ENCODE results near the gene C7orf33.
"Not testable (repeated sequence)": the region's sequence is repeated elsewhere in the genome, so short reads cannot be mapped to it uniquely, and the experiment has no call there.

The C7orf33 gene, protein sequence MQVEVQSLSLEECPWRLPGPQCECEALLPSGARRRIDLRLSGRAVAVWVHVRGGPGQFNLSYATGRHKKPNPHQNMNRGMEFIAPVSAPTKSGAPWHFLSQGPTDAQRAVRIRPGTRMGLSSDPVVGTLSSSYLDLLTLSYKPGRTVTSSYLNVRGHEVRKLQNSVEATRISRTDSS

GRCh38 chr7:148590471-148590870 lies at the start of gene C7orf33:
C7orf33 (plus strand) TSS chr7:148590766; CDS start chr7:148590926, 160 bp downstream.
- DNase-seq (ENCODE audit: low spot score) = no peak

GRCh38 chr7:148541891-148542504 lies 48.6 kb upstream of the C7orf33 start:
- DNase-seq (ENCODE audit: low spot score) = no peak

- DNase-seq (ENCODE audit: low spot score) = no peak
These were observed 47.3 kb upstream of the C7orf33 start for GRCh38 chr7:148543302-148543701.

DNA sequence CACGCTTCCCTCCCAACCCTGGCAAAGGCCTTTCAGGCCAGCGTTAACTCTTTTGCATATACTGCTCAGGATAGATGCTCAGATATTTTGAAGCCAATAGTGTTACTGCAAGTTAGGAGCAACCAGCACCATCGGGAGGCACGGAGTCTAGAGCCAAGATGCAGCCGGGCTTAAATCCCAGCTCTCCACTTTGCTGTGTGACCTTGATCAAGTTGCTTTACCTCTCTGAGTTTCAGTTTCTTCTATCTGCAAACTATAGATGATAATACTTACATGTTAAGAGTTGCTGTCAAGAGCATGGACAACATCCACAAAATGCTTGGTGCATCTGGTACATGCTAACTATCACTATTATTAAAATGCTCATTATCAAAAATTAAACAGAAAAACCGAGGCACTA lies 45.4 kb upstream of the C7orf33 start:
- DNase-seq (ENCODE audit: low spot score) = no peak

DNA sequence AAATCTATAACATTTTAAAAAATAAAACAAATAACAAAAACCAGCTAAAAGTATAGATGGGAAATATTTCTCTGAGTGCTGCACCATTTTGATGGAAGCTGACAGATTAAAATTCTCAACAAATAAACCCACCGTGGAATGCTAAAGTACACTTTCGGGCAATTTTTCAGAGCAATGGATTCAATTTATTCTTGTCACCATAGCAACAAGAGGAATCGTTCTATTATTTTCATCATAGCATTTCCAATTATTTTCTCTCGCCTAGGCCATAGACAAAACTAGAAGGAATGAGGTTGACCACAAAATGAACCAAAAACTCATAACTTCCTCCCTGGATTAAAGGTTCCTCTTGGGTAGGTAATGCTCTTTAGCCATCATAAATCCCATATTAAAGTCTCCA lies 44.6 kb upstream of the C7orf33 start:
- no peak for DNase-seq (ENCODE audit: low spot score)

DNA sequence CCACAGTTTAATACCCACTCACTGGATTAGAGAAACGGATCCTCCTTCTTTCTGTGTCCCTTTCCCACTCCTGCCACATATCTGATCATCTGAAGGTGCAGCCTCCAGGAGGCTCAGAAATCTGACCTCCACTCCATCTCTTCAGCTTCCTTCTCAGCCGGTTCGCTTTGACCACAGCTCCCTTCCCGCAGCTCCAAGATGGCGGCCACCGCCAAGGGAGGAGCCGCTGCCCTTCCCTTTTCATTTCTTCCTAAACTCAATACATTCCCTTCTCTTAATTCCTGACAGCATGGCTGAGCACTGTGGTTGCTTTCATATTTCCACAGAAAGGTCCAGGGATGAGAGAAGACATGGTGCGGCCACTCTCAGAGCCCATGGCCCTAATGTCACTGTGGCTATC lies 43.7 kb upstream of the C7orf33 start:
- no peak for DNase-seq (ENCODE audit: low spot score)

DNA sequence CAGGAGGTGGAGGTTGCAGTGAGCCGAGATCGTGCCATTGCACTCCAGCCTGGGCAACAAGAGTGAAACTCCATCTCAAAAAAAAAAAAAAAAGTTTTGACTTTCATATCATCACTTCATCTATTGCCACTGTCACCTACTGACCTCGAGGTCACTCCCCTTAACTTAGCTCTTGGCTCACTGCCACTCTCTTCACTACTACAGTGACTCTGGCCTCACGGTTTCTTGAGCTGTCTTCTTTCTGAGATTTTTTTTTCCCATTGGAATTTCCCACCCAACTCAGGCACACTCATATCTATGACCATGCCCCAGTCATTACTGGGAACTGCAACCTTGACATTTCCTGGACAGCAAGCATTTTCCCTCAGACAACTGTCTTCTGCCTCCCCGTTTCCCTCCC lies 42.6 kb upstream of the C7orf33 start:
- DNase-seq (ENCODE audit: low spot score) = no peak

GRCh38 chr7:148553979-148554378 lies 36.6 kb upstream of the C7orf33 start:
- DNase-seq (ENCODE audit: low spot score) = no peak

GRCh38 chr7:148556892-148557291 lies 33.7 kb upstream of the C7orf33 start:
- DNase-seq (ENCODE audit: low spot score) = no peak

DNA sequence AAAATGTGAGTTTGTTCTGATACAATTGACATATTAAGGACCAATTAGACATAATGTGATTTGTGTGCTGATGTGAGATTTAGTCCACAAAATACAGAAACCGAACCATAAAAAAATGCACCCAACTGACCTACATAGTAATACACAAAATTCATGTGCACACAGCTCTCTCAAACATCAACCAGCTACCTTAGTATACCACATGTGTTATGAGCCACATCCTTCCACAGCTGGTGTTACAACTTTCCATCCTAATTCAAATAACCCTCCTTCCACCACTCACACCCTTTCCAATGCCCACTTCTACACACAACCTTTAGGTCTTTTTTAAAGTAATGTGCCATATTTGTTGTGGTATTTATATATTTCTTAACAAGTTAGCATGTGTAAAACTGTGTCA lies 31.7 kb upstream of the C7orf33 start:
- no peak for DNase-seq (ENCODE audit: low spot score)

DNA sequence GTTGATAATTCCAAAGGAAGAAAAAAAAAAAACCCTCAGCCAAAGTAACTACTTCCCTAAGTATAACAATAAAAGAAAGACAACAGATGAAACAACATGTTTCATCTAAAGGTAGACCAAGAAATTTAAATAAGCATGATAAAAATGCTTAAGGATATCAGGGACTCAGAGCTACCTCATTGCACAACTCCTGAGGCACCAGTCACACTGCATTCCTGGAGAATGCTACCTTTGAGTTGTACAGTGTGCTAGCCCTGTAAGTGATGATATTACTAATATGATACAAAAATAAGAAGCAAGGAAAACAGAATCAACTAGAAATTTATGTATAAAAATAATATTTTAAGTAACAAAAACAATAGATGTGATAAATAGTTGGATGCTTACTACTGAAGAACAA lies 29.5 kb upstream of the C7orf33 start:
- no peak for DNase-seq (ENCODE audit: low spot score)

GRCh38 chr7:148563583-148564274 lies 26.8 kb upstream of the C7orf33 start:
- DNase-seq (ENCODE audit: low spot score) = no peak

DNA sequence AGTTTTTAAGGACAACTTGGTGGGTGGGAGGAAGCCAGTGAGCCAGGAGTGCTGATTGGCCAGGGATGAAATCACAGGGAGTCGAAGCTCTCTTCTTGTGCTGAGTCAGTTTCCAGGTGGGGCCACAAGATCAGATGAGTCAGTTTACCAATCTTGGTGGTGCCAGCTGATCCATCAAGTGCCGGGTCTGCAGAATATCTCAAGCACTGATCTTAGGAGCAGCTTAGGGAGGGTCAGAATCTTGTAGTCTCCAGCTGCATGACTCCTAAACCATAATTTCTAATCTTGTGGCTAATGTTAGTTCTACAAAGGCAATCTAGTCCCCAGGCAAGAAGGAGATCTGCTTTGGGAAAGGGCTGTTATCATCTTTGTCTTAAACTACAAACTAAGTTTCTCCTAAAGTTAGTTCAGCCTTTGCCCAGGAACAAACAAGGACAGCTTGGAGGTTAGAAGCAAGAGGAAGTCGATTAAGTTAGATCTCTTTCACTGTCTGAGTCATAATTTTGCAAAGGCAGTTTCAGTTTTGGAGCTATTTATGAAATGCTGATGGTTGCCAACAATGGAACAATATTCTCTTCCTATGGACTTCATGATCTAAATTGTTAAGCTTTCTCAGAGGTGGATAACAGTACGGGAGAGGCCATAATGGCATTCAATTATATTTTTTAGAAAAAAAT lies 26.2 kb upstream of the C7orf33 start:
- not testable (repeated sequence) for DNase-seq (ENCODE audit: low spot score)

- DNase-seq (ENCODE audit: low spot score) = no peak
These were observed 23.8 kb upstream of the C7orf33 start for GRCh38 chr7:148566736-148567135.

- DNase-seq (ENCODE audit: low spot score) = no peak
These were observed 23.0 kb upstream of the C7orf33 start for GRCh38 chr7:148567524-148567923.

DNA sequence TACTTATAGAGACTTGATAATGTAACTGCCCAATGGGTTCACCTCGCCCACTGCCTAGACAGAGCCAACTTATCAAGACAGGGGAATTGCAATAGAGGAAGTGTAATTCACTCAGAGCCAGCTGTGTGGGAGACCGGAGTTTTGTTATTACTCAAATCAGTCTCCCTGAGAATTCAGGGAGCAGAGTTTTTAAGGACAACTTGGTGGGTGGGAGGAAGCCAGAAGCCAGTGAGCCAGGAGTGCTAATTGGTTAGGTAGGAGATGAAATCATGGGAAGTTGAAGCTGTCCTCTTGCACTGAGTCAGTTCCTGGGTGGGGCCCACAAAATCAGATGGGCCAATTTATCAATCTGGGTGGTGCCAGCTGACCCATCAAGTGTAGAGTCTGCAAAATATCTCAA lies 20.1 kb upstream of the C7orf33 start:
- no peak for DNase-seq (ENCODE audit: low spot score)

GRCh38 chr7:148570973-148571372 lies 19.6 kb upstream of the C7orf33 start:
- not testable (repeated sequence) for DNase-seq (ENCODE audit: low spot score)

GRCh38 chr7:148571381-148571780 lies 19.2 kb upstream of the C7orf33 start:
- no peak for DNase-seq (ENCODE audit: low spot score)

DNA sequence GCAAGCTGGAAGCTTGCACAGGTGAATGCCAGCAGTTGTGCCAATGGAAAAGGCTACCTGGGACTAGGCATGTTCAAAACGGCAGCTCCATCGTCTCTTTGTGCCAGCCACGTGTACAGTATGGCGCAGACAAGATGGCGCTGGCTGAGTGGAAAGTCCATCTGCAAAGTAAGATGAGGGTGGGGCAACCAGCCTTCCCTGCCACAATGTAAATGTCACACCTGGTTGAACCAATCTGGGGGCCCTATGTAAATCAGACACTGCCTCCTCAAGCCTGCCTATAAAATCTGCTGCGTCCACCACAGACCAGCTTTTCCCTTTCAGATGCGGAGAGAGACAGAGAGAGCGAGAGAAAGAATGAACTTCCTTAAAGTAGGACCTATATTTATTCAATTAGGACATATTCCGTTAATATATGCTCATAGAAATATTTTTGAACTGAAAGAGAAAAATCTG lies 18.5 kb upstream of the C7orf33 start:
- DNase-seq (ENCODE audit: low spot score) = no peak

DNA sequence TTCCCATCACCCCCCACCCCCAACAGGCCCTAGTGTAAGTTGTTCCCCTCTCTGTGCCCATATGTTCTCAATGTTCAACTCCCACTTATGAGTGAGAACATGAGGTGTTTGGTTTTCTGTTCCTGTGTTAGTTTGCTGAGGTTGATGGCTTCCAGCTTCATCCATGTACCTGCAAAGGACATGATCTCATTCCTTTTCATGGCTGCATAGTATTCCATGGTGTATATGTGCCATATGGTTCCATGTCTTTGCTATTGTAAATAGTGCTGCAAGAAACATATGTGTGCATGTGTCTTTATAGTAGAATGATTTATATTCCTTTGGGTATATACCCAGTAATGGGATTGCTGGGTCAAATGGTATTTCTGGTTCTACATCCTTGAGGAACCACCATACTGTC lies 17.0 kb upstream of the C7orf33 start:
- not testable (repeated sequence) for DNase-seq (ENCODE audit: low spot score)

- peak; percentile 56 for DNase-seq (ENCODE audit: low spot score)
These were observed 14.7 kb upstream of the C7orf33 start for GRCh38 chr7:148575640-148576411.

DNA sequence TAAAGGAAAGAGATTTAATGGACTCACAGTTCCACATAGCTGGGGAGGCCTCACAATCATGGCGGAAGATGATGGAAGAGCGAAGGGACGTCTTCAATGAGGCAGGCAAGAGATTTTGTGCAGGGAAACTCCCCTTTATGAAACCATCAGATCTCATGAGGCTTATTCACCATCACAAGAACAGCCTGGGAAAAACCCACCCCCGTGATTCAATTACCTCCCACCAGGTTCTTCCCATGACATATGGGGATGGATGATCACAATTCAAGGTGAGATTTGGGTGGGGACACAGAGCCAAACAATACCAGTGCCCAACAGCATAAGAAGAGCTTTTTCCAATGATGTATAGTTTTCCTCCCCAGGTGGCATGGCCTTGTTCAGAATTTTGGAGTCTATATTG lies 11.2 kb upstream of the C7orf33 start:
- DNase-seq (ENCODE audit: low spot score) = no peak

All from globus pallidus (tissue), 1 donor.